HL-60/S4 treated with phorbol 12-myristate 13-acetate at 8.2 ng/mL for 4 days and 3 days (cell line): ENCODE data around the gene MAIP1.

Experiments
- in situ Hi-C: fragments of 300-500 bp; cut with MboI; formaldehyde crosslinking; loops from 2 replicates; pipeline ENCODE4 v1.15.0; 2022; ENCODE audit warnings: low sequenced_read_pairs

MAIP1 gene

GRCh38 chr2:199985625-199986207, 30.3 kb downstream of the MAIP1 start:
- in situ Hi-C loops, result no loop called here

- in situ Hi-C loops, result no loop called here
These were observed 32.2 kb downstream of the MAIP1 start for GRCh38 chr2:199987586-199987985.

DNA sequence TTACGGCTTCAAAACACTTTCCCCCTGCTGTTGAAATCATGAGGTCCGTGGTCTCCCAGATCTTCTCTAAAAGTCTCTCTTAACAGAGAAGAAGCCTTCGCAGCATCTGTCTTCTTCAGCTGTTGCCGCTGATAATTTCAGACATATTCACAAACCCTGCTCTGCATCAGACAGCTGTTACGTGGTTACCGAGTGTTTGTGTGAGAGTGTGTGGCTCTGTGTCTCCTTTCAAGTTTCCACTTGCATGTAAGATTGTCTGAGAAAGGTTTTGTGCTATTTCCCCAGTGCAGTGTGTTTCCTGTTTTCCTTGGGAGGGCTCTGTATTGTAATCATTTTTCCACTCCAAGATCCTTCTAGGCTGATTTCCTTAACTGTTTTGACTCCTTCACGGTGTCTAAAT, 32.8 kb downstream of the MAIP1 start:
- in situ Hi-C loops, result no loop called here

GRCh38 chr2:199989822-199990221, 34.4 kb downstream of the MAIP1 start:
- in situ Hi-C loops, result no loop called here

DNA sequence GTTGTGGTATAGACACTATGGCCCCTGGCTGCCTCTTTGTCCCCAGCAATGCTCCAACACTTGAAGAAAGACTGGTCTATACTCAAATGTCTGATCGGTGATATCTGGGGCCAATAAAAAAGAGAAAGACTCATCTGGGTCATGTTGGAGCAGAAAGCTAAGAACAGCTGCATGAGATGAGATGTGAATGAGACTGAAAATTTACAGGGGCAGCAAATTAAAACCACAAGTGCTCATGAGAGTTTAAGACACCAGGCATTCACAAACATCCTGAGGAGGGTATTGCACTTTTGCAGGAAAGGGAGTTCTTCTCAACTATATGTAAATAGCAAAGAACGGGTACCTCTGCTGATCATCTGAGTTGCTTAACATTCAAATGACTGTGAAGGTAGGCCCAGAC, 36.3 kb downstream of the MAIP1 start:
- in situ Hi-C loops, result no loop called here

GRCh38 chr2:199992296-199992695, 36.9 kb downstream of the MAIP1 start:
- in situ Hi-C loops, result no loop called here

GRCh38 chr2:199994371-199994770, 39.0 kb downstream of the MAIP1 start:
- in situ Hi-C loops, result no loop called here

DNA sequence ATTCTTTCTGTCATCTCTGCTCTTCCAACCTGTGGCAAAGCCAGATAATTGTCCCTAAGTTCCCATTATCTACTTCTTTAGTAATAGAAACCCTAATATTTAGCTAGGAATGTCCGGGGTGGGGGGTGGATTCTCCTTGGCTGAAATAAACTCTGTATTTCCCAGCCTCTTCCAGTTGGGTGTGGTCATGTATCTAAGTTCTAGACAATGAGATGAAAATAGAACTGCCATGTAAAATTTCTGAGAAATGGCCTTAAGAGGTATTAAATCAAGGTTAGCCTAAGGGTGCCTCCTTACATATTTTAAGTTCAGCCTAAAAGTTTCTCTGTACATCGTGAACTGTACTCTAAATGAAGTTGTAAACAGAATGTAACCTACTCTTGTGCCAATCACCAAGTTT, 39.5 kb downstream of the MAIP1 start:
- in situ Hi-C loops, result no loop called here

GRCh38 chr2:199997296-199997695, 41.9 kb downstream of the MAIP1 start:
- in situ Hi-C loops, result no loop called here

GRCh38 chr2:199999166-199999565, 43.8 kb downstream of the MAIP1 start:
- in situ Hi-C loops, result no loop called here

DNA sequence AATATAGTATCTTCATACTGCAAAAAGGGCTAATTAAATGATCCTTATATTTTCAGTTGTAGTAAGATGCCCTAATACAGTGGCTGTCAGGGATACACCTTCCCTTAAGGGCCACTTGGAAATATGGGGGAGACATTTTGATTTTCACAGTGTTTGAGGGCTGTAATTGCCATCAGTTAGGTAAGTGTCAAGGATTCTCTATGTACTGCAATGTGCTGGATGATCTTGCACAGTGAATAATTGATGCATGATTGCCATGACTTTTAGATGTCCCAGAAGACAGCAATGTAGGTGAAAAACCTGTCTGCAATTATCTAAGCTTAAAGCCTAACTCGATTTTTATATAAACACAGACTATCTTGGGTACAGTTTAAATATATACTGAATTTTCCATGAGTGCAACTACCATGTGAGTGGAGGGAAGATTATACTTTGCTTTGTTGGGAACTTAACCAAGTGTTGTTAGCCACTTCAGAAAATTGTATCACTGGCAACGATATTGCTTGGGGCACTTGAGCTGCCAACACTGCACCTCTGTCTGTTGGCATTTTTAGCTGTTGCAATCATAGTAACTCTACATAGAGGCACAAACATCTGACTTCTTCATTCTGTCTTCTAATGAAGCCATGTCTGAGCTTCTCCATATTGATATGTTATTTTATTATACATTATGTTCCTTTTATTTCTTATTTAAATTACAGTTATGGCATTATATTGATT, 45.2 kb downstream of the MAIP1 start:
- in situ Hi-C loops, result no loop called here

DNA sequence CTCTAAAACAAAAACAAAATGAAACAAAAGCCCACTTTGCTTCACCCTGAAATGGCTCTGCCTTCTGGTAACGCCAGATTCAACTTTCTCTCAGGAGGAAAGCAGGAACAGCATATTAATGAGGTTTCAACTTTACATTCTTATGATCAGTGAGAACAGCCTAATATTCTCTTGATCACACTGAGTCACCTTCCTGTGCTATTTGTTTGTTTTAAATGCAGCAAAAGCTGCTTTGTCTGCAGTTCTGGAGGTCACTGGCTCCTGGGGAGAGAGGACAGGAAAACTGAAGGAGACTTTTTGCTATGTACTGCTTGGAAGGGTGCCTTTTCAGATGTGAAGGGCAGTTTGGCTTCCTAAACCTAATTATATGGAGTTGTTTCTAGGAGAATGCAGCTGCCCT, 48.1 kb downstream of the MAIP1 start:
- in situ Hi-C loops, result no loop called here

DNA sequence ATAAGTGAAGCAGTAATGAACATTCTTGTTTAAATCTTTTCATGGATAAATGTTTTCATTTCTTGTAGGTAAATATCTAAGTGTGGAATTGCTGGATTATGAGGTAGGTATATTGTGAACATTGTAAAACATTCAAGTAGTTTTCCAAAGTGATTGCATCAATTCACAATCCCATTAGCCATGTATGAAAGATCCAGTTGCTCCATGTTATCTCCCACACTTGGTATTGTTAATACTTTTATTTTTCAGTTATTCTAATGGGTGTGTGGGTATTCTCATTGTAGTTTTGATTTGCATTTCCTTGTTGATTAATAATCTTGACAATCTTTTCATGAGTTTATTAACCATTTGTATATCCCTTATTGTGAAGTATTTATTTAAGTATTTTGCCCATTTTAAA, 50.3 kb downstream of the MAIP1 start:
- in situ Hi-C loops, result no loop called here

GRCh38 chr2:200007306-200007705, 51.9 kb downstream of the MAIP1 start:
- in situ Hi-C loops, result no loop called here

DNA sequence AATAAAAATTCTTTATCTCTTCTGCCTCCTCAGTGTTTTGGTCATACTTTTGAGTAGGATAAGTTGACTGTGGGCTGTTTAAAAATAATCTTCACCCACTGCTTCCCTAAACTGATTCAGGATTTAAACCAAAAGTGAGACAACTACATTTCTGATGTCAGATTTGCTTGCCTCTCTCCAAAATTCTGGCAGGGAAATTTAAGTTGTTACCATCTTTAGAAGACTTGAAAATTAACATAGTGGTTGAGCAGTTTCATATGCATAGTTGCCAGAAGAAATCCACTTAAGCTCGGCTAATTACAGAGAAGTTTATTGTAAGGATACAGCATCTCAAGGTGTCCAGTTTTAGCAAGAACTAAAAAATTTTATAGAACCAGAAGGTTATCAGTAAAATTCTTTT, 57.0 kb downstream of the MAIP1 start:
- in situ Hi-C loops, result no loop called here
